SK-N-SH treated with all-trans-retinoic acid at 6 μM for 48 hours (cell line): ENCODE results near the gene SERPINB6.

Source experiments
- ARNTL ChIP-seq: fragments of 450-650 bp; formaldehyde crosslinking; IDR thresholded peaks from 2 replicates; pipeline ENCODE4 v1.5.0; 2020; ENCODE audit warnings: low read depth, mild to moderate bottlenecking, moderate library complexity, borderline replicate concordance
- BACH2 ChIP-seq: fragments of 250-450 bp; sonication (Bioruptor Pico); IDR thresholded peaks from 2 replicates; pipeline ENCODE4 v1.9.0; 2021; ENCODE audit warnings: mild to moderate bottlenecking, borderline replicate concordance
- GLIS3 ChIP-seq: fragments of 250-450 bp; sonication (Bioruptor Pico); IDR thresholded peaks from 2 replicates; pipeline ENCODE4 v1.5.0; 2020; ENCODE audit warnings: mild to moderate bottlenecking, moderate library complexity
- PATZ1 ChIP-seq: fragments of 250-450 bp; sonication (Bioruptor Pico); IDR thresholded peaks from 2 replicates; pipeline ENCODE4 v1.8.0; 2020; ENCODE audit warnings: mild to moderate bottlenecking, moderate library complexity, borderline replicate concordance
- RARB ChIP-seq: fragments of 250-450 bp; sonication (Bioruptor Pico); IDR thresholded peaks from 2 replicates; pipeline ENCODE4 v1.8.0; 2021; ENCODE audit warnings: mild to moderate bottlenecking, moderate library complexity
- TCF4 ChIP-seq: fragments of 250-450 bp; sonication (Bioruptor Pico); IDR thresholded peaks from 2 replicates; pipeline ENCODE4 v1.8.0; 2021; ENCODE audit warnings: mild to moderate bottlenecking, moderate library complexity, borderline replicate concordance
- TOX ChIP-seq: fragments of 250-450 bp; sonication (Bioruptor Pico); IDR thresholded peaks from 2 replicates; pipeline ENCODE4 v1.8.0; 2021; ENCODE audit warnings: mild to moderate bottlenecking, moderate library complexity, borderline replicate concordance
- TSHZ2 ChIP-seq: fragments of 250-450 bp; sonication (Bioruptor Pico); IDR thresholded peaks from 2 replicates; pipeline ENCODE4 v1.5.0; 2020; ENCODE audit warnings: mild to moderate bottlenecking, moderate library complexity
- ZFP3 ChIP-seq: fragments of 250-450 bp; sonication (Bioruptor Pico); IDR thresholded peaks from 2 replicates; pipeline ENCODE4 v1.5.0; 2020; ENCODE audit warnings: mild to moderate bottlenecking, moderate library complexity
- ZNF8 ChIP-seq: fragments of 450-650 bp; formaldehyde crosslinking; IDR thresholded peaks from 2 replicates; pipeline ENCODE4 v1.5.0; 2020; ENCODE audit warnings: mild to moderate bottlenecking, moderate library complexity

- TF ChIP-seq ARNTL (CRISPR knock-in tag) (no peak), ZNF8 (CRISPR knock-in tag) (no peak), RARB (CRISPR knock-in tag) (no peak), TOX (CRISPR knock-in tag) (no peak), TCF4 (CRISPR knock-in tag) (no peak), GLIS3 (CRISPR knock-in tag) (no peak), ZFP3 (no peak), TSHZ2 (CRISPR knock-in tag) (no peak), PATZ1 (CRISPR knock-in tag) (no peak), BACH2 (no peak)
Measured at GRCh38 chr6:2956930-2957685, 14.3 kb downstream of the SERPINB6 start.
